Small intestine (tissue), 7 donors: Measurements from ENCODE around the gene TP53BP1. TPM values are rescaled to one million over a fixed set of nuclear protein-coding genes. Genes with fewer than 3 reads are reported as not detected.
"Not testable (repeated sequence)": the region's sequence is repeated elsewhere in the genome, so short reads cannot be mapped to it uniquely, and the experiment has no call there.

ENCODE experiments used
- DNase-seq, 2 donors: peaks; one replicate each; pipeline versions ENCODE4 v3.0.0 to v3.0.0-alpha.2; 2013
- FAIRE-seq: peaks from 2 replicates; lab custom pipeline; 2012; peaks lifted over from hg19 to GRCh38; lab: Jason Lieb, UNC
- H3K27ac ChIP-seq, 3 donors: one replicate each; pipeline ENCODE4 v1.5.1; 2013; ENCODE audit warnings: low read length in 2 of 3, mild to moderate bottlenecking in 2 of 3, control low read depth in 1 of 3, inconsistent platforms in 1 of 3, low read depth in 1 of 3, moderate library complexity in 1 of 3
- H3K27me3 ChIP-seq, 3 donors: one replicate each; pipeline ENCODE4 v1.6.1; 2013; ENCODE audit warnings: low read length in 3 of 3, inconsistent platforms in 1 of 3; ENCODE audit not compliant: control insufficient read depth in 3 of 3, insufficient read depth in 3 of 3
- H3K36me3 ChIP-seq, 3 donors: one replicate each; pipeline ENCODE4 v1.6.1; 2013; ENCODE audit warnings: low read length in 3 of 3, inconsistent platforms in 1 of 3, low read depth in 1 of 3, mild to moderate bottlenecking in 1 of 3, moderate library complexity in 1 of 3; ENCODE audit not compliant: control insufficient read depth in 3 of 3, insufficient read depth in 2 of 3
- H3K4me1 ChIP-seq, 3 donors: one replicate each; pipeline ENCODE4 v1.6.1; 2013; ENCODE audit warnings: low read length in 2 of 3, inconsistent platforms in 1 of 3, low read depth in 1 of 3, mild to moderate bottlenecking in 1 of 3, moderate library complexity in 1 of 3; ENCODE audit not compliant: control insufficient read depth in 3 of 3, insufficient read depth in 2 of 3
- H3K4me3 ChIP-seq, 3 donors: one replicate each; pipeline ENCODE4 v1.5.1; 2013; ENCODE audit warnings: low read length in 3 of 3, control low read depth in 1 of 3, inconsistent platforms in 1 of 3, low read depth in 1 of 3, mild to moderate bottlenecking in 1 of 3, moderate library complexity in 1 of 3
- H3K9me3 ChIP-seq, 2 donors: one replicate each; pipeline ENCODE4 v1.6.1; 2013; ENCODE audit warnings: low read depth in 1 of 2, low read length in 1 of 2; ENCODE audit not compliant: control insufficient read depth in 2 of 2, insufficient read depth in 1 of 2
- WGBS, 3 donors: extraction: QIAGEN DNeasy Blood & Tissue Kit; methylation state at CpG; one replicate each; pipeline ENCODE4 v1.1.7; 2013; 5-methylcytosine and 5-hydroxymethylcytosine counted together
- polyA plus RNA-seq, 4 donors: library from polyadenylated mRNA; stranded (reverse) in 3 of 4; unstranded in 1 of 4; fragments of 200-250 nt in 3 of 4; fragments of 120-200 nt in 1 of 4; gene quantifications; one replicate each; pipeline versions ENCODE4 v1.2.1 to v1.2.3, GENCODE V29; 2013
- donor health status: healthy with polysubstance abuse.
- donor health status: control.
- donor health status: control.
- donor health status: Bipolar disorder and iron deficiency.
- donor health status: healthy.

Gene TP53BP1
- polyA plus RNA-seq, 4 donors: 1.1 to 28.5 (median 5.6) TPM

DNA sequence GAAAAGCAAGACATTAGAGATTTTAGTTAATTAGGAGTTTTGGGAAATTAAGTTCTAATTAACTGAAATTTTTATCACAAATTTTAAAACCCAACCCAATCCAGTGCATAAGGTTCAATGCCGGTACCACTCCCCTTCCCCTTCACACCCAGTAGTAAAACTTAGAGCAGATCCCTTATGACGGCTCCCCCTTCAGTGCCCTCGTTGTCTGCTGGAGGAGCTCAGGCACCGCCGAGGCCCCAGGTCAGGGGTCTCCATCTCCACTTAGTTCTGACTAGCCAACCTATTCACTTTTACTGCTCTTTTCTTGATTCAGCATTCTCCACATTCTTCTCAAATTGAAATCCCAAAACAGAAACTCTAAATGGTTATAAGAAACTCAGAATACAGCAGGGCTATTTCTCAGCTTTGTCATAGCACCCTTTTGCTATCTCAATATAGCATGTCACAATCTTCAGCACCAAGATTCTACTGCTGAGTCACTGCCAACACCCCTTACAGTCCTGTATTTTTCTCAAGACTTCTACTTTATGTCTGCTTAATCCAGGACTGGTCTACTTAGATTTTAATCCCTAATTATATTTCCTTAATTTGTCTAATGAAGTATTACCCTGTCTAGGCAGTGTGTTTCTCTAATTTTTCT is 82.3 kb downstream of the TP53BP1 start:
- H3K4me1 ChIP-seq: no peaks in the 10 kb centered on the region
- H3K36me3 ChIP-seq: peaks cover 12 to 38% (median 20%) of the 10 kb centered on the region in 3 donors
- DNase-seq: no peak
- 90 to 99% (median 97%) methylated on average over 5 of the region's 5 CpGs for WGBS, 3 donors
- H3K9me3 ChIP-seq: no peaks in the 10 kb centered on the region
- H3K4me3 ChIP-seq: no peak overlapping the region
- H3K27me3 ChIP-seq: no peaks in the 10 kb centered on the region
- no peak overlapping the region for H3K27ac ChIP-seq
- no peak for FAIRE-seq

DNA sequence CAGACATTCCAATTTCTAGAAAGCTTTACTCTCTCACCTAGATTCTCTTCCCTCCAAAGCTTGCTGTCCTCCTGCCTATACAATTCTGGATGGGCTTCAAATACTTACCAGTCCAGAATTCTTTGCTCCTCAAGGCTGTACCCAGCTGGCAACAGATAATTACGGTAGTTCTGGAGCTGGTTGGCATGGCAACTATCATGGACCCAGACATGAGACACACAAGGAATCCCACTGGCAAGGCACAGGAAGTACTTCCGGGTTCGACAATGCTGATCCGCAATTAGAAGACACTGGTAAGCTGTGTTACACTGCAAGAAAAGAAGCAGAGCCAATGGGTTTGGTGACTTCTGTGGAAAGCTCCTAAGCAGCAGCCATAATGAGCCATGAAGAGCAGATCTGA is 84.2 kb downstream of the TP53BP1 start:
- Histone ChIP-seq H3K9me3 (no peaks in the 10 kb centered on the region), H3K4me1 (no peaks in the 10 kb centered on the region), H3K36me3 (peaks cover 17 to 30% (median 22%) of the 10 kb centered on the region in 3 donors), H3K27ac (no peak overlapping the region), H3K4me3 (no peak overlapping the region), H3K27me3 (no peaks in the 10 kb centered on the region)
- 76 to 86% (median 81%) methylated on average over 4 of the region's 4 CpGs for WGBS, 3 donors
- no peak for DNase-seq
- FAIRE-seq: no peak

DNA sequence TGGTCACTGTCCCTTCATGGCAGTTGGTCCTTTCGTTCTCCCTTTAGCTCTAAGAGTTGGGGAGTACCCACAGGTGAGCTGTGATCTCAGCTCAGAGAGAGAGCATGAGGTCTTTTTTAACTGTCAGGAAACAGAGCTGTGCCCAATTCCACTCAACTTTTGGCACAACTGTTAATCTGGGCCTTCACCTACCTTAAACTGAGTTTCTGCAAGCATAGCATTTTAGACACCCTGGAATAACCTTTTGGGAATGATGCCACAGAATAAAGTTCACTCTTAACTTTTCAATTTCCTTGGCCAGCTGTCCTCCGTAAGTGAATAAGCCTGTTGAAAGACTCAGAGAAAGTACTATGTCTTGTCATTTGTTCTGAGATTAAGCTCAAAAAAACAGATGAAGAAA is 86.1 kb downstream of the TP53BP1 start:
- H3K4me1 ChIP-seq: no peaks in the 10 kb centered on the region
- H3K27ac ChIP-seq: no peak overlapping the region
- no peaks in the 10 kb centered on the region for H3K9me3 ChIP-seq
- no peaks in the 10 kb centered on the region for H3K27me3 ChIP-seq
- no peak overlapping the region for H3K4me3 ChIP-seq
- FAIRE-seq (no peak), DNase-seq (no peak)
- peaks cover 25 to 33% (median 28%) of the 10 kb centered on the region in 3 donors for H3K36me3 ChIP-seq
- 86 to 90% (median 89%) methylated on average over 2 of the region's 2 CpGs for WGBS, 3 donors

DNA sequence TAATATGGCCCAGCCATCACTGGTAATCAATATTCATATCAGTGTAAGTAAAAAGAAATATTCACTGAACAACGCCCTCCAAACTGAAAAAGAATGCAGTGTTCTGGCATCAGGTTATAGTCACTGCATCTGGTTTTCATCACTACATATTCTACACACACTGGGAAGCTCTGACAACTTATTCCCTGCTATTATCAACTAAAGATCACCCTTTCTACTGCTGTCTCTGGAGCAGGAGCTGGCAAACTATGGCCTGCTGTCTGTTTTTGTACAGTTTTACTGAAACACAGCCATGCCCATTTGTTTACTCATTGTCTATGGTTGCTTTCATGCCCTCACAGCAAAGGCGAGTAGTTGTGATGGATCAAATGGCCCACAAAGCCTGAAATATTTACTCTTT is 86.8 kb downstream of the TP53BP1 start:
- peaks cover 28 to 38% (median 30%) of the 10 kb centered on the region in 3 donors for H3K36me3 ChIP-seq
- H3K9me3 ChIP-seq: no peaks in the 10 kb centered on the region
- no peak for FAIRE-seq
- no peaks in the 10 kb centered on the region for H3K4me1 ChIP-seq
- no peak overlapping the region for H3K4me3 ChIP-seq
- WGBS, 3 donors: 71 to 82% (median 78%) methylated on average over 2 of the region's 2 CpGs
- no peak for DNase-seq
- H3K27me3 ChIP-seq: no peaks in the 10 kb centered on the region
- no peak overlapping the region for H3K27ac ChIP-seq

DNA sequence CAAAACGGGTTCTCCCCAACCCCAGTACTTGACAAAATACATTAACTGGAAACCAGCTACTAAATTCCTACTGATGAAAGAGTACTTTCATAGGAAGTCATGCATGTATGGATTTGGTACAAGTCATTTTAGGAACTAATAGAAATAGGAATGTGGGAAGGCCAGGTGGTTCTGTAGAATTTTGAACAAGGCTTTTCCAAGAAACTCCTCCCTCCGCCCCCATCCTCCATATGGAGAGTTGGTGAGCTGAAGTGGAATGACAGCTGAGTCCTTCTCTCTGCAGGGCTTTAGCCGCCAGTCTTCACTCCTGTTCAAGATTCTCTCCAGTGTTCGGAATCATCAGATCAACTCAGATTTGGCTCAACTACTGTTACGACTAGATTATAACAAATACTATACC is 88.8 kb downstream of the TP53BP1 start:
- H3K9me3 ChIP-seq: no peaks in the 10 kb centered on the region
- DNase-seq (no peak), FAIRE-seq (no peak)
- H3K27me3 ChIP-seq: no peaks in the 10 kb centered on the region
- no peak overlapping the region for H3K27ac ChIP-seq
- H3K4me1 ChIP-seq: no peaks in the 10 kb centered on the region
- peaks cover 28 to 51% (median 29%) of the 10 kb centered on the region in 3 donors for H3K36me3 ChIP-seq
- 83 to 86% (median 84%) methylated on average over 5 of the region's 5 CpGs for WGBS, 3 donors
- no peak overlapping the region for H3K4me3 ChIP-seq

DNA sequence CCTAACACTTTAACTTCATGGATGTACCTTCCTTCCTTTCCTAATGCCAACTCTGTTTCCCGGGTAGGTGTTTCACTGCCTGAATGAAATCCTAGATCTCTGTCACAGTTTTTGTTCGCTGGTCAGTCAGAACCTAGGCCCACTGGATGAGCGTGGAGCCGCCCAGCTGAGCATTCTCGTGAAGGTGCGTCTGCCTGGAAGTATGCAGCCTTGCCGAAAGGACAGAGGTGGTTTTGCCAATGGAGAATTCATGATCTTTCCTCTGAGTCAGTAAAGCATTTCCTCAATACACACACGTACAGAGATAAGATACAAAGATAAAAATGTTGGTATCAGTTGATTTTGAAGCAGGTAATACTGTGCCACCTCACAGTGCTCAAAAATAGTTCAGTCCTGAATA is 89.3 kb downstream of the TP53BP1 start:
- Histone ChIP-seq H3K27me3 (no peaks in the 10 kb centered on the region), H3K4me1 (no peaks in the 10 kb centered on the region), H3K4me3 (no peak overlapping the region), H3K27ac (no peak overlapping the region), H3K9me3 (no peaks in the 10 kb centered on the region), H3K36me3 (peaks cover 28 to 49% (median 29%) of the 10 kb centered on the region in 3 donors)
- FAIRE-seq: no peak
- no peak for DNase-seq
- WGBS, 3 donors: 80 to 85% (median 83%) methylated on average over 8 of the region's 8 CpGs

DNA sequence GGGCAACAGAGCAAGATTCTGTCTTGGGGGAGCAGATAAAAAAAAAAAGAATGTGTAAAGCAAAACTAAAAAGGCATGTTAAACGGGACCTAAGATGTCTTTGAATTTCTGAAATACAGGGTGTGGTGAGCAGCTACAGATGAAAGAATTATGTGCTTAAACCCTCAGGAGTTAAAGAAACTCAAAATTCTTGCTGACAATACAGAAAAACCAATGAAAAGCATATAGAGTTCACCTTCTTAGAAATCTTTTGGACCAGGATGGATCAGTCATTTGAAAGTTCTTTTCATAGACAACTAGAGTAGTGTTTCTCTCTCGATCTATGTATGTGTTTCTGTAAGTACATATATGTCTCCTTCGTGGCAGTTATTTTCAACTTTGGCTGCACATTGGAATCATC is 90.7 kb downstream of the TP53BP1 start:
- no peaks in the 10 kb centered on the region for H3K4me1 ChIP-seq
- no peaks in the 10 kb centered on the region for H3K9me3 ChIP-seq
- no peak overlapping the region for H3K4me3 ChIP-seq
- H3K27ac ChIP-seq: no peak overlapping the region
- no peaks in the 10 kb centered on the region for H3K27me3 ChIP-seq
- 86 to 94% (median 86%) methylated on average over 3 of the region's 3 CpGs for WGBS, 3 donors
- DNase-seq (no peak), FAIRE-seq (no peak)
- peaks cover 26 to 47% (median 27%) of the 10 kb centered on the region in 3 donors for H3K36me3 ChIP-seq

DNA sequence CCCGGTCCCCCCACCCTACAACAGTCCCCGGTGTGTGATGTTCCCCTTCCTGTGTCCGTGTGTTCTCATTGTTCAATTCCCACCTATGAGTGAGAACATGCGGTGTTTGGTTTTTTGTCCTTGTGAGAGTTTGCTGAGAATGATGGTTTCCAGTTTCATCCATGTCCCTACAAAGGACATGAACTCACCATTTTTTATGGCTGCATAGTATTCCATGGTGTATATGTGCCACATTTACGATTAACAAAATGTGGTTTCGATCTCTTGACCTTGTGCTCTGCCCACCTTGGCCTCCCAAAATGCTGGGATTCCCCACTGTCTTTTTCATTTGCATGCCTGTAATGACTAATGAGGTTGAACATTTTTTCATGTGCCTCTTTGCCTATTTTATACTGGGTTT is 99.4 kb downstream of the TP53BP1 start:
- not testable (repeated sequence) for H3K27ac ChIP-seq, DNase-seq, H3K4me3 ChIP-seq, H3K27me3 ChIP-seq, H3K4me1 ChIP-seq, FAIRE-seq, H3K9me3 ChIP-seq
- peaks cover 7 to 29% (median 7%) of the 10 kb centered on the region in 3 donors for H3K36me3 ChIP-seq
- WGBS, 3 donors: 95 to 99% (median 98%) methylated on average over 6 of the region's 6 CpGs

DNA sequence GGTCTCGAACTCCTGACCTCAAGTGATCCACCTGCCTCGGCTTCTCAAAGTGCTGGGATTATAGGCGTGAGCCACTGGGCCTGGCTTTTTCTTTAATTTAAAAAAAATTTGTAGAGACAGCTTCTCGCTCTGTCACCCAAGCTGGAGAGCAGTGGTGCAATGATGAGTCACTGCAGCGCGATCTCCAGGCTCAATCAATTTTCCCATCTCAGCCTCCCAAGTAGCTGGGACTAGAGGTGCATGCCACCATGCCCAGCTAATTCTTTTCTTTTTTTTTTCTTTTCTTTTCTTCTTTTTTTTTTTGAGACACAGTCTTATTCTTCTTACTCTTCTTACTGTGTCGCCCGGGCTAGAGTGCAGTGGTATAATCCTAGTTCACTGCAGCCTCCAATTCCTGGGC is 102.2 kb downstream of the TP53BP1 start:
- Histone ChIP-seq H3K36me3 (peaks cover 3 to 35% (median 11%) of the 10 kb centered on the region in 3 donors), H3K9me3 (no peaks in the 10 kb centered on the region), H3K4me3 (no peak overlapping the region), H3K27me3 (no peaks in the 10 kb centered on the region), H3K4me1 (no peaks in the 10 kb centered on the region), H3K27ac (no peak overlapping the region)
- WGBS, 3 donors: 95 to 96% (median 96%) methylated on average over 8 of the region's 8 CpGs
- DNase-seq (no peak), FAIRE-seq (no peak)
